Liver (tissue), 9 donors: ENCODE data around the gene DEPDC5. TPM values are rescaled to one million over a fixed set of nuclear protein-coding genes. Genes with fewer than 3 reads are reported as not detected.

Experiments used
- DNase-seq: peaks from one replicate; pipeline ENCODE4 v3.0.0-alpha.2; 2017; ENCODE audit warnings: low spot score
- H3K27ac ChIP-seq, 2 donors: one replicate each; pipeline ENCODE4 v1.7.0; 2013; ENCODE audit warnings: inconsistent platforms in 2 of 2, low read length in 2 of 2, control low read depth in 1 of 2, low read depth in 1 of 2, mild to moderate bottlenecking in 1 of 2
- H3K27me3 ChIP-seq, 4 donors: one replicate each; pipeline versions ENCODE4 v1.6.1 to v1.7.0; 2013; ENCODE audit warnings: low read length in 3 of 4, inconsistent platforms in 1 of 4, mild to moderate bottlenecking in 1 of 4, moderate library complexity in 1 of 4; ENCODE audit not compliant: control insufficient read depth in 4 of 4, insufficient read depth in 4 of 4
- H3K36me3 ChIP-seq, 4 donors: one replicate each; pipeline versions ENCODE4 v1.6.1 to v1.7.0; 2013; ENCODE audit warnings: low read length in 3 of 4, mild to moderate bottlenecking in 3 of 4, low read depth in 1 of 4, moderate library complexity in 1 of 4; ENCODE audit not compliant: control insufficient read depth in 4 of 4, insufficient read depth in 3 of 4
- H3K4me1 ChIP-seq, 4 donors: one replicate each; pipeline versions ENCODE4 v1.6.1 to v1.7.0; 2013; ENCODE audit warnings: low read length in 3 of 4, mild to moderate bottlenecking in 3 of 4, moderate library complexity in 1 of 4; ENCODE audit not compliant: control insufficient read depth in 4 of 4, insufficient read depth in 4 of 4
- H3K4me3 ChIP-seq, 3 donors: one replicate each; pipeline versions ENCODE4 v1.6.1 to v1.7.0; 2013; ENCODE audit warnings: low read length in 3 of 3, control low read depth in 1 of 3, low read depth in 1 of 3, mild to moderate bottlenecking in 1 of 3
- H3K9ac ChIP-seq, 2 donors: one replicate each; pipeline ENCODE4 v1.7.0; 2013; ENCODE audit warnings: low read length in 2 of 2, mild to moderate bottlenecking in 2 of 2, moderate library complexity in 2 of 2, control low read depth in 1 of 2, low read depth in 1 of 2
- H3K9me3 ChIP-seq, 4 donors: one replicate each; pipeline versions ENCODE4 v1.6.1 to v1.7.0; 2013; ENCODE audit warnings: low read length in 3 of 4; ENCODE audit not compliant: control insufficient read depth in 4 of 4
- EGR1 ChIP-seq, 2 donors: IDR thresholded peaks; 2 replicates each; pipeline ENCODE4 v1.6.1; 2016 to 2018; ENCODE audit warnings: antibody characterized with exemption in 2 of 2, low read depth in 2 of 2
- FOXA1 ChIP-seq: IDR thresholded peaks from 2 replicates; pipeline ENCODE4 v1.6.1; 2016; ENCODE audit warnings: antibody characterized with exemption
- FOXA2 ChIP-seq: IDR thresholded peaks from 2 replicates; pipeline ENCODE4 v1.6.1; 2016; ENCODE audit warnings: antibody characterized with exemption
- GABPA ChIP-seq, 2 donors: IDR thresholded peaks in 1 of 2; conservative IDR thresholded peaks in 1 of 2; 2 replicates each; pipeline ENCODE4 v1.6.1; 2016; ENCODE audit warnings: antibody characterized with exemption in 2 of 2, mild to moderate bottlenecking in 1 of 2, moderate library complexity in 1 of 2
- HNF4A ChIP-seq, 2 donors: conservative IDR thresholded peaks; 2 replicates each; pipeline ENCODE4 v1.6.1; 2016; ENCODE audit warnings: antibody characterized with exemption in 2 of 2, mild to moderate bottlenecking in 2 of 2
- HNF4G ChIP-seq: IDR thresholded peaks from 2 replicates; pipeline ENCODE4 v1.6.1; 2016; ENCODE audit warnings: antibody characterized with exemption
- JUND ChIP-seq, 2 donors: IDR thresholded peaks; 2 replicates each; pipeline ENCODE4 v1.6.1; 2016; ENCODE audit warnings: antibody characterized with exemption in 2 of 2
- NR2F2 ChIP-seq: IDR thresholded peaks from 2 replicates; pipeline ENCODE4 v1.6.1; 2016; ENCODE audit warnings: antibody characterized with exemption
- RAD21 ChIP-seq, 2 donors: IDR thresholded peaks; 2 replicates each; pipeline ENCODE4 v1.6.1; 2016; ENCODE audit warnings: antibody characterized with exemption in 2 of 2, mild to moderate bottlenecking in 2 of 2
- RXRA ChIP-seq, 2 donors: IDR thresholded peaks; 2 replicates each; pipeline ENCODE4 v1.6.1; 2017 to 2018; ENCODE audit warnings: antibody characterized with exemption in 2 of 2, mild to moderate bottlenecking in 1 of 2
- SP1 ChIP-seq: IDR thresholded peaks from 2 replicates; pipeline ENCODE4 v1.6.1; 2018; ENCODE audit warnings: antibody characterized with exemption, mild to moderate bottlenecking
- TAF1 ChIP-seq: conservative IDR thresholded peaks from 2 replicates; pipeline ENCODE4 v1.6.1; 2016; ENCODE audit warnings: antibody characterized with exemption, mild to moderate bottlenecking
- YY1 ChIP-seq: IDR thresholded peaks from 2 replicates; pipeline ENCODE4 v1.6.1; 2016; ENCODE audit warnings: antibody characterized with exemption, mild to moderate bottlenecking
- WGBS: extraction: QIAGEN DNeasy Blood & Tissue Kit; methylation state at CpG from one replicate; pipeline ENCODE4 v1.1.7; 2013; 5-methylcytosine and 5-hydroxymethylcytosine counted together
- polyA plus RNA-seq, 2 donors: library from polyadenylated mRNA; stranded (reverse) in 1 of 2; unstranded in 1 of 2; fragments of 200-250 nt in 1 of 2; fragments of >200 nt in 1 of 2; fragmentation: Nextera tagmentation in 1 of 2; extraction: Ambion mirVana in 1 of 2; gene quantifications; one replicate each; pipeline versions ENCODE4 v1.2.1 to v1.2.3, GENCODE V29; 2013 to 2015
- total RNA-seq, 2 donors: library from RNA; depleted of rRNA; stranded (reverse); fragments of >200 nt; gene quantifications; one replicate each; pipeline ENCODE4 v1.2.3, GENCODE V29; 2014
- TF ChIP-seq, protein P1 (sequence below): IDR thresholded peaks from 2 replicates; pipeline ENCODE4 v1.6.1; 2016; ENCODE audit warnings: antibody characterized with exemption, mild to moderate bottlenecking
- TF ChIP-seq, protein P2 (sequence below): IDR thresholded peaks from 2 replicates; pipeline ENCODE4 v1.6.1; 2016; ENCODE audit warnings: antibody characterized with exemption
- TF ChIP-seq, protein P3 (sequence below): IDR thresholded peaks from 2 replicates; pipeline ENCODE4 v1.6.1; 2016; ENCODE audit warnings: antibody characterized with exemption
- TF ChIP-seq, protein P4 (sequence below): IDR thresholded peaks from 2 replicates; pipeline ENCODE4 v1.6.1; 2016; ENCODE audit warnings: antibody characterized with exemption
- TF ChIP-seq, protein P5 (sequence below): fragments of 150-350 bp; IDR thresholded peaks from 2 replicates; pipeline ENCODE4 v1.5.1; 2017; ENCODE audit warnings: improper control_type of control experiment, low read depth, low read length; ENCODE audit not compliant: missing input control
- donor health status: healthy.
- donor health status: healthy.
- donor health status: healthy.
- donor health status: healthy.
- donor health status: healthy.

DEPDC5 gene
- total and polyA plus RNA-seq, 4 donors: 5.5 to 19.4 (median 12.6) TPM

DNA sequence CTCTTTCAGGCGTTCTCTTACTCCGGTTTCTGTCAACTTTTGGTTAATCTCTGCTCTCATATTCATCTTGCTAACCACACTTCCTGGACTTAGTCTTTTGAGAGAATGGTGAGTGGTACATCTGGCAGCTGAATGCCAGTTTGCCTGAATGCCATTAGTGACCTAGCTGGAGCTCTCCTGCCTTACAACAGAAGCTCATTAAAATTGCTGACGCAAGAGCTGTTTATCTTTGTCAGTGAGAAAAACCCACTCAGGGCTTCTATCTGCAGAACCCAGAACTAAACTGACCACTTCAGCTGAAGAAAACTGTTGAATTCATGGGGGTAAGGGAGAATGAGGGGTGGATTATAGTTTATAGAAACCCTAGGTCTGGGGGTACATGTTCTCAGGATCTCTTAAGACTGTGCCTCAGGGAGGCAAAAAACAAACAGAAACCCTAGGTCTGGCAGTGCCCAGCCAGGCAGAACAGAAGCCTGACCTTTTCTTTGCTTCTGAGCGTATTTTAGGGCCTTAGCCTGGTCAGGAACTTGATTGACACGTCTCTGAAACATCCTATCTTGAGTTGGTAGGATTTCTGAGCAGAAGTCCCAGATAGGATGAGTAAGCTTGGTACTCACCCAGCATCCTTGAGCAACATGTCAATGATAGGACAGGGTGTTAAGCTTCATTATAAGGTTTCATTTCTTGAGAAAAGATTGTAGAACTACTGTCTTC lies 137.7 kb downstream of the DEPDC5 start:
- 92% methylated on average over 5 of the region's 5 CpGs for WGBS
- Histone ChIP-seq H3K9me3 (no peaks in the 10 kb centered on the region), H3K9ac (no peak overlapping the region), H3K4me3 (no peak overlapping the region), H3K36me3 (peaks cover 1 to 33% (median 13%) of the 10 kb centered on the region in 4 donors), H3K27me3 (no peaks in the 10 kb centered on the region), H3K4me1 (no peaks in the 10 kb centered on the region), H3K27ac (no peak overlapping the region)
- TF ChIP-seq, protein P1, sequence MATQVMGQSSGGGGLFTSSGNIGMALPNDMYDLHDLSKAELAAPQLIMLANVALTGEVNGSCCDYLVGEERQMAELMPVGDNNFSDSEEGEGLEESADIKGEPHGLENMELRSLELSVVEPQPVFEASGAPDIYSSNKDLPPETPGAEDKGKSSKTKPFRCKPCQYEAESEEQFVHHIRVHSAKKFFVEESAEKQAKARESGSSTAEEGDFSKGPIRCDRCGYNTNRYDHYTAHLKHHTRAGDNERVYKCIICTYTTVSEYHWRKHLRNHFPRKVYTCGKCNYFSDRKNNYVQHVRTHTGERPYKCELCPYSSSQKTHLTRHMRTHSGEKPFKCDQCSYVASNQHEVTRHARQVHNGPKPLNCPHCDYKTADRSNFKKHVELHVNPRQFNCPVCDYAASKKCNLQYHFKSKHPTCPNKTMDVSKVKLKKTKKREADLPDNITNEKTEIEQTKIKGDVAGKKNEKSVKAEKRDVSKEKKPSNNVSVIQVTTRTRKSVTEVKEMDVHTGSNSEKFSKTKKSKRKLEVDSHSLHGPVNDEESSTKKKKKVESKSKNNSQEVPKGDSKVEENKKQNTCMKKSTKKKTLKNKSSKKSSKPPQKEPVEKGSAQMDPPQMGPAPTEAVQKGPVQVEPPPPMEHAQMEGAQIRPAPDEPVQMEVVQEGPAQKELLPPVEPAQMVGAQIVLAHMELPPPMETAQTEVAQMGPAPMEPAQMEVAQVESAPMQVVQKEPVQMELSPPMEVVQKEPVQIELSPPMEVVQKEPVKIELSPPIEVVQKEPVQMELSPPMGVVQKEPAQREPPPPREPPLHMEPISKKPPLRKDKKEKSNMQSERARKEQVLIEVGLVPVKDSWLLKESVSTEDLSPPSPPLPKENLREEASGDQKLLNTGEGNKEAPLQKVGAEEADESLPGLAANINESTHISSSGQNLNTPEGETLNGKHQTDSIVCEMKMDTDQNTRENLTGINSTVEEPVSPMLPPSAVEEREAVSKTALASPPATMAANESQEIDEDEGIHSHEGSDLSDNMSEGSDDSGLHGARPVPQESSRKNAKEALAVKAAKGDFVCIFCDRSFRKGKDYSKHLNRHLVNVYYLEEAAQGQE: no peak
- TF ChIP-seq NR2F2 (no peak), HNF4G (no peak), FOXA1 (no peak), RAD21 (IDR thresholded peaks at IDR 0.05) (no peak), TAF1 (no peak), EGR1 (IDR thresholded peaks at IDR 0.05; ENCODE audit: low read depth in 2 of 2) (no peak), SP1 (no peak), JUND (IDR thresholded peaks at IDR 0.05) (no peak), RXRA (IDR thresholded peaks at IDR 0.05) (no peak), YY1 (no peak), HNF4A (conservative IDR thresholded peaks at IDR 0.05) (no peak), GABPA (IDR thresholded peaks at IDR 0.05 in 1 of 2, conservative IDR thresholded peaks at IDR 0.05 in 1 of 2) (no peak), FOXA2 (no peak)
- TF ChIP-seq, protein P2, sequence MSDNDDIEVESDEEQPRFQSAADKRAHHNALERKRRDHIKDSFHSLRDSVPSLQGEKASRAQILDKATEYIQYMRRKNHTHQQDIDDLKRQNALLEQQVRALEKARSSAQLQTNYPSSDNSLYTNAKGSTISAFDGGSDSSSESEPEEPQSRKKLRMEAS: no peak
- TF ChIP-seq, protein P3, sequence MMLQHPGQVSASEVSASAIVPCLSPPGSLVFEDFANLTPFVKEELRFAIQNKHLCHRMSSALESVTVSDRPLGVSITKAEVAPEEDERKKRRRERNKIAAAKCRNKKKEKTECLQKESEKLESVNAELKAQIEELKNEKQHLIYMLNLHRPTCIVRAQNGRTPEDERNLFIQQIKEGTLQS: no peak
- TF ChIP-seq, protein P4, sequence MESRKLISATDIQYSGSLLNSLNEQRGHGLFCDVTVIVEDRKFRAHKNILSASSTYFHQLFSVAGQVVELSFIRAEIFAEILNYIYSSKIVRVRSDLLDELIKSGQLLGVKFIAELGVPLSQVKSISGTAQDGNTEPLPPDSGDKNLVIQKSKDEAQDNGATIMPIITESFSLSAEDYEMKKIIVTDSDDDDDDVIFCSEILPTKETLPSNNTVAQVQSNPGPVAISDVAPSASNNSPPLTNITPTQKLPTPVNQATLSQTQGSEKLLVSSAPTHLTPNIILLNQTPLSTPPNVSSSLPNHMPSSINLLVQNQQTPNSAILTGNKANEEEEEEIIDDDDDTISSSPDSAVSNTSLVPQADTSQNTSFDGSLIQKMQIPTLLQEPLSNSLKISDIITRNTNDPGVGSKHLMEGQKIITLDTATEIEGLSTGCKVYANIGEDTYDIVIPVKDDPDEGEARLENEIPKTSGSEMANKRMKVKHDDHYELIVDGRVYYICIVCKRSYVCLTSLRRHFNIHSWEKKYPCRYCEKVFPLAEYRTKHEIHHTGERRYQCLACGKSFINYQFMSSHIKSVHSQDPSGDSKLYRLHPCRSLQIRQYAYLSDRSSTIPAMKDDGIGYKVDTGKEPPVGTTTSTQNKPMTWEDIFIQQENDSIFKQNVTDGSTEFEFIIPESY: no peak
- TF ChIP-seq, protein P5, sequence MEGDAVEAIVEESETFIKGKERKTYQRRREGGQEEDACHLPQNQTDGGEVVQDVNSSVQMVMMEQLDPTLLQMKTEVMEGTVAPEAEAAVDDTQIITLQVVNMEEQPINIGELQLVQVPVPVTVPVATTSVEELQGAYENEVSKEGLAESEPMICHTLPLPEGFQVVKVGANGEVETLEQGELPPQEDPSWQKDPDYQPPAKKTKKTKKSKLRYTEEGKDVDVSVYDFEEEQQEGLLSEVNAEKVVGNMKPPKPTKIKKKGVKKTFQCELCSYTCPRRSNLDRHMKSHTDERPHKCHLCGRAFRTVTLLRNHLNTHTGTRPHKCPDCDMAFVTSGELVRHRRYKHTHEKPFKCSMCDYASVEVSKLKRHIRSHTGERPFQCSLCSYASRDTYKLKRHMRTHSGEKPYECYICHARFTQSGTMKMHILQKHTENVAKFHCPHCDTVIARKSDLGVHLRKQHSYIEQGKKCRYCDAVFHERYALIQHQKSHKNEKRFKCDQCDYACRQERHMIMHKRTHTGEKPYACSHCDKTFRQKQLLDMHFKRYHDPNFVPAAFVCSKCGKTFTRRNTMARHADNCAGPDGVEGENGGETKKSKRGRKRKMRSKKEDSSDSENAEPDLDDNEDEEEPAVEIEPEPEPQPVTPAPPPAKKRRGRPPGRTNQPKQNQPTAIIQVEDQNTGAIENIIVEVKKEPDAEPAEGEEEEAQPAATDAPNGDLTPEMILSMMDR: no peak
- DNase-seq: no peak
